HG02642 (cell line): ENCODE results near the gene CD5L.

Experiments
- ATAC-seq: cut with Tn5 transposase; IDR thresholded peaks from one replicate; pipeline ENCODE4 v1.9.1; 2021; ENCODE audit warnings: mild to moderate bottlenecking; ENCODE audit not compliant: unreplicated experiment, poor library complexity

CD5L gene

DNA sequence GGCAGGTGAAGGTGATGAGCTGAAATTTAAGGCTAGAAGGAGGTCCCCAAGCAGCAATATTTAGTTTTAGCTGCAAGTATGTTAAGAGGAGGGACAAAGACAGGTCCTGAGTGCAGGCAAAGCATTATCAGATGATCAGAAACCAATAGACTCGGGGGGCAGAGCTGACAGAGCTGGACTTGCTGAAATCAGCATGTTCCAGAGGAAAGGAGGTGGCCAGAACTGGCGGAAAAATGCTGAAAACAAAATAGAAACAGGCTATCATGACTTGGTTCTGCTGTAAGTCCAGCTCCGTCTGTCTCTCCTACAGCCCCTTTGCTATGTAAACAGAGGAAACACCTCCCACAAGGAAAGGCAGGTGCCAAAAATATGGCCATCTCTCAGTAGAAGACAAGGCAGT is at the start of gene CD5L:
CD5L (minus strand) TSS at position 101 of the 400 bp plus-strand sequence. CDS start 107 bp downstream, outside the sequence.
- ATAC-seq: no peak

DNA sequence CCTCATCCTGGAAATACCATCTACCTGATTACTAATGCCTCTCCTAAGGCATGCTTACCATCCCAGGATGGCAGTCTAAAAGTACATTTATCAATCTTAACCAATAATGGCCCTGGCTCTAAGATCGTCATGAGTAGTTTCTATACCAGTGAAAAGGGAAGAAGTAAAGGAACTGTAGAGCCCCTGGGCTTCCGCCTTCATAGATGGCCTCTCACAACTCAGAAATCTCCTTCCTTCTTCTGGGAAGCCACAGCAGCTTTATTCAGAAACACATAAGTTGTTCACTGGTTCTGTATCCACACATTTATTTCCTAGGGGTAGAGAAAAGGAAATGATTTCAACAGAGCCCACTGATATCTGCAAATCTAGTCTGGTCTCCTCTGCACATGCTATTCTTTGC is 41.0 kb upstream of the CD5L start:
- no peak for ATAC-seq

DNA sequence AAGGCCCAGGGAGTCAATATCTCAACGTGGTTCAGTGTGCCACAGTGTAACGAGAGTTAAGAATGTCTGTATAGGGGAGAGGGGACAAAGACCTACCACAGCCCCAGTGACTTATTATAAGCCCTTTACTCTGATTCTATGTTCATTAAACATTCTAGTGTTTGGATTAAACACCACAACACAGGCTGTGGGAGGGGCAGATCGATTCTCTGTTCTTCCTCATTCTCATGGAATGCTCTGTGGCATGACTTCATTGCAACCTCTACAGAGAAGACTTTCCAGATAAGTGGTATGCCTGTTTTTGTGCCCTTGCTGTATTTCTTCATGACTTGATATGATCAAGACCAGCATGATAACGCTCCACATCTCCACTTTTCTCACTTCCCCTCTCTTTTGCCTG is 39.0 kb upstream of the CD5L start:
- ATAC-seq: no peak

DNA sequence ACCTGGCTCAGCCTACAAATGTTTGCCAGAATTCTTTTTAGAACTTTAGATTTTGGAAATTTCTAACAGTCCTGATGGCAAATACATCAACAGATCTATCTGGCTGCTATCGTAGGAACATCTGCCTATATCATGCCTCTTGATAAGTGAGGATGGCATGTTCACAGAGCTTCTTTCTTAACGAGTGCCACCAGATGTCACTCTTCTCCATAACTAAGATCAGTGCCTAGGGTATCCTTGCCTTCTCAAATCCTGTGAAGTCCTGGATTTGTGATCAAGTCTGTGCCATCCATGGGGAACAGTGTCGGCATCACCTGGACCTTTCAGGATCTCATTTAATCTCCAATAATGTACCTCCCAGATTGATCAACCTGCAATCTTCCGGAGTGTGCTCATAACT is 36.5 kb upstream of the CD5L start:
- no peak for ATAC-seq

DNA sequence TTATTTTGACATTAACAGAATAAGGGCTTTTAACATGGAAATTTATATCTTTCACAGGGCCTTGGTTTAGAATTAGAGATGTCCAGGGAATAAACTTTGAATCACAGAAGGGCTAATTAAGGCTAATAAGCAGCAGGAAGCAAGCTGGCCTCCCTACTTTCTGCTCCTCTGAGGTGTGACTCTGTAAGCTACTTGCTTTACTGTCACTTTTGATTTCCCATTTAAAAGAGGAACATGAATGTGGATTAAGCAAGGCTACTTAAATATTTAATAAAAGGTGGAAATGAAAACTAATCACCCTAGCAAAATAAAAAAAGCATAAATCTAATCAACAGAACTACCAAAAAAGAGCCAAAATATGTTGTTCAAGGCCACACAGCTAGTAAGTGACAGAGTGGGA is 28.9 kb upstream of the CD5L start:
- no peak for ATAC-seq

DNA sequence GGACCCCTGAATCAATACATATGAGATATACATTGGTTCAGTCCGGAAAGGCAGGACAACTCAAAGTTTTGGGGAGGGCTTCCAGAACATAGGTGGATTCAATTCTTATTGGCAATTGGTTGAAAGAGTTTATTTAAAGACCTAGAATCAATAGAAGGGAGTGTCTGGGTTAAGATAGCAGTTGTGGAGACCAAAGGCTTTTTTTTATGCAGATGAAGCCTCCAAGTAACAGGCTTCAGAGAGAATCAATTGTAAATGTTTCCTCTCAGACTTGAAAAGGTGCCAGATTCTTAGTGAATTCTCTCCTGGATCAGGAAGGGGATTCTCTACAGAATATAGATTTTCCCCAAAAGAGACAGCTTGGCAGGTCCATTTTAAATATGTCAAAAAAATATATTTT is 27.0 kb upstream of the CD5L start:
- no peak for ATAC-seq

DNA sequence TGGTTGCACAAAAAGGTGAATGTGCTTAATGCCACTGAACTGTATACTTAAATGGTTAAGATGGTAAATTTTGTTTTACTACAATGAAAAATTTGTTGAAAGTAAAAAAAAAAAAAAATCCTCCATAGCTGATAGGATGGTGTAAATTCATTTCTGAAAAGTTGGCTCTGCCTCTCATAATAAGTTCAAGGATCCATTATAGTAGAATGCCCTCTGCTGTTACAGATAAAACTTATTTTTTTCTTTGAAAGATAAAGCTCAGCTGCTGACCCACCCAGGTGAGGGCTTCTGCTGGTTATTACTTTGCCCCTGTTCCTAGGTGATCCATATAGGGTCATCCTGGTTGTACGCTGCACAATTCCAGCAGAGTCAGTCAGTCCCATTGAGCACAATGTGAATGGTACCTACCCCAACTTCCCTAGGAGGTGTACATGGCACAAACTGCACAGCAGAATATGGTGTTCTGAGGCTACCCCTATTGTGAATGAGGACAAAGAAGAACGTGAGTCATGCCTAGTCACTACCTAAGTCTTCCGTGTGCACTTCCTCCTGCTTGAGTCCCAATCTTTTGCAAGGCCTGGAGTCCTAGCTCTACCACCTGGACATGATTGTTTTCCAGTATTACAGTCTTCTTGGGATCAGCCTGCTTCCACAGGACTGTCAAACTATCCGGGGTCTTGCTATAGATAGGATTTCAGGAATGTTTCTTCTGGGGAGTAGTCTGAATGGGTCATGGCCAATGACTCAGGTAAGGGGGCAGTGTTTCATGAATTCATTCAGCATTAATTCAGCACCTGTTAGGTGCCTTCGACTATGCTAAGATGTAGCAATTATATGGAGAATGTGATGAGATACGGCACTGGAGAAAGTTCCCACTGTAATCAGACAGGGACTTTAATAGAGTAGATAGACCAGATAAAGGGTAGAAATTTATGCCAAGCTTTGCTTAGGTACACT is 20.8 kb upstream of the CD5L start:
- no peak for ATAC-seq

DNA sequence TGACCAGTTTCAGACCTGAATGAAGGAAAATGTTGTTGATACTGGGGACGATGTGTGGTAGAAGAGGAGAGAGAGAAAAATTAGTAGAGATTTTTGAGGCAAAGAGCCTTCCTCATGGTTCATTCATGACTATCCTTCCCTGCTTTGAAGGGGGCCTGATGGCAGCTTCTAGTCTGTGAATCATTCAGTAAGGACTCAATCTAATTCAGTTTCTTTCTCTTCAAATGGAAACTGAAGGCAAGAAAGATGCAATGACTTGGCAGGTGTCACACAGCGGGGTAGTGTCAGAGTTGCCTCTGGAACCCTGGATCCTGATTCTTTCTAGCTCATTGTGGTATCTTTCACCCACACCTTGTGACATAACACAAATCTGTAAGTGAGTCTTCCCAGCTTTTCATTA is 14.9 kb upstream of the CD5L start:
- ATAC-seq: no peak

DNA sequence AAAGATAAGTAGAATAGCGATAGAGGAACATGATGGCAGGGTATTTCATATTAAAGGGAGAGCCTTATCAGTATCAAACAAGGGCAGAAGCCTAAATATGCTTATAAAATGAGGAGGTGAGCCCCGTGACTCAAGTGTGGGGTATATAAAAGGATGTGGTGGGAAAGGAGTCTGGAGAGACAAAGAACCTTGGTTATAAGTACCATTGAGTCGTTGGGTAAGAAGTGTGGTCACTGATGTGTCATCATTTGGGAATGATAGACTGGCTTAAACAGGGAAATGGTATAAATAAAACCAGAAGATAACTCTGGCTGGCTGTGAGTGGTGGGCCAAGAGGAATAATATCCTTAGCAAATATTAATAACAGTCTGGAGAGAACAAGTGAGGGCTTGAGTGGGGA is 10.9 kb upstream of the CD5L start:
- no peak for ATAC-seq

DNA sequence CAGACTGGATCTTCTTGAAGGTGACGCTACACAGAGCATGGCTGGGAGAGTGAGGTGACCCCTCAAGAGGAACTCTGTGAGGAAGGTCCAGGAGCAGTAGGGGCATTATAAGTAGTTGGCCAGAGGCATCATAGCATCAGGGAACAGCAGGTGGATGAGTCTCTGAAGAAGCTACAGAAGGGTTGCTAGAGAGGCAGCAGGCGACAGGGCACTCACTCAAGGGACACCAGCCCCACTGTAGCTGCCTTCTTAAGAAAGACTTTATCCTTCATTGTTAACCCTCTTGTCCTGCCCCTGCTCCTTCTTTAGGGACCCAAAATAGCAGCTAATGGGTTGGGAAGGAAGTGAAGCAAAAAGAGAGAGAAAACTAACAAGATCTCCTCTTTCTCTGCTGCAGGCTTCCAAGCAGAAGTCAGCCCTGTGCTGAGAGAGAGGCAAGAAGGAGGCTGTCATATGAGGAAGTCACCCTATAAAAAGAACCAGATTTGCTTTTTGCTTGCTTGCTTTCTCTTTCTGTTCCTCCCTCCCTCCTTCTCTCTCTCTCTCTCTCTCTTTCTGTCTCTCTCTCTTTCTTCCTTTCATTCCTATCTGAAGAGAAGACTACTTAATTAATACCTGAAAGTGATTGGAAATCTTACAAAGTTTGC is 7.7 kb upstream of the CD5L start:
- ATAC-seq: peak; percentile 79

DNA sequence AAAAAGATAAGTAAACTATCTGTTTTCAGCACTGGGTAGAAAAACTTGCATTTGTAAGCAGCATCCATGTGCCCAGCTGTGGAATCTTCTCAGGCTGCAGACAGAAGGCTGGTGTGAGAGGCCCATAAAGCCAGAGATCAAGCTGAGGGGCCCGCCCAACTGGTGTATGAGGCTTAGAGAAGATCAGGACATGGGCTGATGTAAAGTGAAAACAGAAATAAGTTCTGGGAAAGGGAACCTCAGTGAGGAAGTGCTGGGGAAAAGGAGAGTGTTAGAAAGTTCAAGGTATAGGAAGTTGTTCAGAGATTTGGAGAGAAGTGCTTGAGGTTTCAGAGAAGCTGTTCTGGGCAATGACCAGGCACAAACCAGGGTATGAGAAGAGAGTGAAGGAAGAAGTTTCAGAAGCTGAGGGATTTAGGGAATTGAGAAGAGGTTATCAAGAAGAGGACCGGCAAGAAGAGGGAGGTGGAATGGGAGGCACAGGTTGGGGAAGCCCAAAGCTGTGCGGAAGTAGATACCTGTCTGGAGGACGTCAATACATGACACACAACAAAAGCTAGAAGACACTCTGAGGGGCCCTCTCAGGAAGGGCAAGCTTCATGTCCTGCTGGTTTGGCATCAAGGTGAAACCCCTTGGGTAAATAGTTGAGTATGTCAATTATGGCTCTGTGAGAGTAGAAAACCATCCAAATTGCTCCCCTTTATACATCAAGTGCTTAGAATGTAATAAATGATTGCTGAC is 2.7 kb upstream of the CD5L start:
- no peak for ATAC-seq

DNA sequence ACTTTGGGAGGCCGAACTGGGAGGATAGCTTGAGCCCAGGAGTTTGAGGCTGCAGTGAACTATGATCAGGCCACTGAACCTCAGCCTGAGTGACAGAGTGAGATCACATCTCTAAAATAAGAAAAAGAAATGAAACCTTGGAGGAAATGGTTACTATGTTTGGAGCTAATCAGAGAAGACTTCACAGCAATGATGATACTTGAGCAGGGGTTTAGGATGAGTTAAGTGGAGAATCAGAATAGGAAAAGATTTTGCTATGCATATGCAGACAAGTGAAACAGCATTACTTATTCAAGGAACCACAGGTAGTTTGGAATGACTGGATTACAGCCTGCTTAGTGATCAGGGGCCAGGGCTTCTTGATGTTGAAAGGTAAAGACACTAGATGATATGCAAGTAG is 1.3 kb upstream of the CD5L start:
- peak; percentile 53 for ATAC-seq

DNA sequence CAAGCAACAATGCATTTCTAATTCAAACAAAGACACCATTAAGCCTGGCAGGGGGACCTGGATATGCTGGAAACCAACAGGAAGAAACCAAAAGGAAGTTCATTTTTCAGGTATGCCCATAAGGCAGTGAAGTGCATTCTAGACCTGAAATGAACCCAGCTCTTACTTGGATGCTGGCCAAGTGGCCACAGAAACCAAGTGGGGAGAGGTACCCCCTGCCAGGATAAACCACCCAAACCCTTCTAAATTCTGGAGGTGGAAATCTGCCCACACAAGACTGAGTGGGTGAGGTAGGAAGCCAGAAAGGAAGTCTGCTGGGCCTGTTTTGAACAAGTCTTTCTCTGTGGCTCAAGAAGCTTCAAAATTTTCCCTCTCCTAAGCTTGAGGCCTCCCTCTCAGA is 2.6 kb downstream of the CD5L start:
- no peak for ATAC-seq

DNA sequence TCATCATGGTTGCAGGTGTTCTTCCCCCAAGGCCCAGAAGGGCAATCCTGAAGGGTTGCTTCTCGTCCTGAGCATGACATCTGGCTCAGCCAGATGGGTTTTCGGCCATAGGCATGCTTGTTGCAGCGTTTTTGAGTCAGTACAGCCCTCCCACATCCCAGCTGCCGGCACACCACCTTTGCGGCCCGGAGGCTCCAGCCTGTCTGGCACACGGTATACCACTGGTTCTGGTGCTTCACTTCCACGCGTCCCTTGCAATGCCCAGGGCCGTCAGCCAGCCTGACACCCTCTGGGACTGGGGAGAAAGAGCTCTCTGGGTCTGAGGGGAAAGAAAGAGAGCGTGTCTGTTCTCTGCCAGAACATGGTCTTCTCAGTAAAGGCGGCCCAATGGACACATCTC is 7.2 kb downstream of the CD5L start:
- ATAC-seq: no peak

DNA sequence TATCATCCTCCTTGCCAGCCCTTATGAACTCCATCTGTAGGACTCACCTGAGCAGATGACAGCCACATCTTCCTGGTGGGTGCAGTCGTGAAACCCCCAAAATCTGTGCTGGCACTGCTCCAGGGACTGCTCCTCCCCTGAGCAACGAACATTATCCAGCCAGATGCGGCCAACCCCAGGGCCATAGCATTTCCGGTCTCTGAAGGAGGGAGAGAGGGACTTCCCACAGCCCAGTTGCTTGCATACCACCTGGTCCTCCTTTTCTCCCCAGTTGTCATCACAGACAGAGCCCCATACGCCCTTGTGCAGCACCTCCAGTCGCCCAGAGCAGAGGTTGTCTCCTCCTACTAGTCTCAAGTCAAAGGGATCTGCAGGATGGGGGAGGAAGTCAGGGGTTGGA is 8.5 kb downstream of the CD5L start:
- ATAC-seq: no peak

DNA sequence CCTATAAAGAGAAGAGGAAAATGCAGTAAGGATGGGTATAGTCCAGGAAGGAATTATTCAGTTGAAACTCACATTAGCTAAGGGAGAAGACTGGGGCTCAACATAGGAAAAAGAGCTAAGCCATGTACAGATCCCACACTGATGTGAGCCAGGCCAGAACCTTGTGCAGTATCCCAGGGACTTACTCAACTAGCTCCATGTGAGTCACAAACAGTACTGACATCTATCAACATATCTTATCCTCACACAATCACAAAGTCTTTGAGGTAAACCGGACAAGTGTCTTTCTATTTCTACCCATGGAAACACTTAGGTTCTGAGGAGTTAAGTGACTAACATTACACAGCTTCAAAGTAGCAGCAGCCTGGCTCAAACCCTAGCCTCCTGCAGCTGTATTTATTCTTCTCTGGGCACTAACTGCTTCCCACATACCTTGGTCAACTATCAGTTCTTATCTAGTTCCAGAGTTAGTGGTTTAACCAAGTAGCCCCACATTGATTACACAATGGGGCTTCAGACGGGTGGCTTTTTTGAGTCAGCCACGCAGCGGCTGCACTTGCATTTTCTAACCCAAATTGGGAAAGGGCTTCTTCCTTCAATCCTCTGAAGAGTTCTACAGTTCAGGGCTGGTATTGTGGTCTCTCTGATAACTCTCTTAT is 9.5 kb downstream of the CD5L start:
- ATAC-seq: no peak

DNA sequence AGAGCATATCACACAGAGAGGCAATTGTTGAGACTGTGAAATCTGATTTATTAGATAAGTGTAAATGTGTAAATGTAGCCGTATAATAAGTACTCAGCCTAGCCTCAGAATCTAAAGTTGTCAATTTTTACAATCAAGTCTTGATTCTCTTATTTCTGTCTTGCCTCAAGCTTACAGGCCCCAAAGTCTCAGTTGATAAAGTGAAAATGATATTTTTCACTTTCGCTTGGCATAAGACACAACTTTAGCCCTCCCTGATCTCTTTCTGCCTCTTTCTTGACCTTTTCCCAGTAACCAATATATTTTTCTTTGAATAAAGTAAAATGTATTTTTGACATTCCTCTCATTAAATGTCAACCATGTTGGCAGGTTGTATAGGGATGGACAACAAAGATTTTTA is 10.7 kb downstream of the CD5L start:
- no peak for ATAC-seq

DNA sequence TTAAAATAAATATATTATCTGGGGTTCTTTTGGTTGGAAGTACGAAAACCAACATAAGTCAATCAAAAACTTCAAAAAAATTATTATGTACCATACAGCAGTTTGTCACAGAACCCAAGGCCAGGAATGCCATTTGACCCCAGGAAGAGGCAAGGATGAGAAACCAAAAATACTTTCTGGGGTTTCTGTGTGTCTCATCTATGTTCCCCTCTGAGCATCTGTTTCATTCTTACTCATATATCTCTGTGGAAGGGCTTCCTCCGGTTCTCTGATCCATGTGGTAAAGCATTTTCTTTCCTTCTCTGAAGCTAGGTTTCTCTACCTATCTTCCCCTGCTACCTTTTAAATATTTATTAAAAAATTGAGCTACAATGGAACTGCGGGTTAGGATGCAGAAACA is 11.9 kb downstream of the CD5L start:
- ATAC-seq: no peak

DNA sequence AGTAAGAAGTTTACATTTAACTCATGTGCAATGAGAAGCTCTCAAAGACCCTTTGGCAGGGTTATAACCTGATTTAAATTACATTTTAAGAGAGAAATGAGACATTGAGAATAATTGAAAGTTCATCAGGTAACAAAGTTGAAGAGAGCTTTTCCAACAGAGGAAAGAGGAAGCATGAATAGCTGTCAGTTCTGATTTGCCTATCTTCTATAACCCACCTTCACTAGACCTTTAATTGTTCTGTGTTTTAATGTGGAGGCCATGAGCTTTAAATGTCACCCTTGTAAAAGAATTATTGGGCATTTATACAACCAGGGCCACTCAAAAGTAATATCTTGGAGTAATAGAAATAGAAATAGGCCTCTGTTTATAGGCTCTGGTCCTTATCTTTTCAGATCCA is 12.4 kb downstream of the CD5L start:
- no peak for ATAC-seq

DNA sequence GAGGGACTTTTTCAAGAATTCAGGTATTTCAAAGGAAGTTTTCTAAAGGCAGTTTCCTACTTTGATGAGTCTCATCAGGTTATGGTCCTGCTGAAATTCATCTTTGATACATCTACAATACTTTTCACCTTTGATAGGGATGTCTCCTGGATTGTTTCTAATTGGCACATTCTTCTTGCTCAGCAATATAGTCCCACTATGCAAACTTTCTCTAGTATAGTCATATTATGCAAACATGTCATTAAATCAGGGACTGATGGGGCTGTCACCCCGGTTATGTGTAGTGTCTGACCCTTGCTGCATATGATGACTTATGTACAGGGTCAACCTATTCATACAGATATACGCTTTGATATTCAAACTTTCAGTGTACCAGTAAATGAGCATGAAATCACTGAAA is 21.3 kb downstream of the CD5L start:
- no peak for ATAC-seq

DNA sequence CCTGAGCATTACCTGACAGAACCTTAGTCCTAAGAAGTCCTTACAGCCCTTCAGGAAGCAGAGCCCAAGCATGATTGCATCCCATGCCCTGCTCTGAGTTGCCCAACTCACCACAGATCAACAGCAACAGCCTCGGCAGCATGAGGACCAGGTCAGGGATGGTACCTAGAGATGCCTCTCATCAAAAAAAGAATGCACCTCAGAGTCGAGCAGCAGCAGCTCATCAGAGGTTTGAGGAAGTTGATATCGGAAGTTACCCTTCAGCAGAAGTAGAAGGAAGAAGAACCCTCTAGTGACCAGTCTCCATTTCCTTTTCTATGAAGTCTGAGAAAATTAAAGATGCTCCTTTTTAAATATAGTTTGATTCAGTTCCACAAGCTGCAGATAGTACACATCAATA is 21.7 kb downstream of the CD5L start, which contains the start of gene FCRL1:
FCRL1 (minus strand) TSS at position 225 of the 400 bp plus-strand sequence; CDS start at position 142, 83 bp downstream.
- ATAC-seq: no peak
